PFSK-1 (cell line): ENCODE measurements around the gene IFI27.

Source experiments
- POLR2AphosphoS5 ChIP-seq: IDR thresholded peaks from 2 replicates; pipeline ENCODE4 v1.6.1; 2012; ENCODE audit warnings: low read depth, mild to moderate bottlenecking, control low read depth, low read length, moderate library complexity
- TAF1 ChIP-seq: IDR thresholded peaks from 2 replicates; pipeline ENCODE4 v1.6.1; 2012; ENCODE audit warnings: low read length, control low read depth, borderline replicate concordance; ENCODE audit not compliant: insufficient read depth

DNA sequence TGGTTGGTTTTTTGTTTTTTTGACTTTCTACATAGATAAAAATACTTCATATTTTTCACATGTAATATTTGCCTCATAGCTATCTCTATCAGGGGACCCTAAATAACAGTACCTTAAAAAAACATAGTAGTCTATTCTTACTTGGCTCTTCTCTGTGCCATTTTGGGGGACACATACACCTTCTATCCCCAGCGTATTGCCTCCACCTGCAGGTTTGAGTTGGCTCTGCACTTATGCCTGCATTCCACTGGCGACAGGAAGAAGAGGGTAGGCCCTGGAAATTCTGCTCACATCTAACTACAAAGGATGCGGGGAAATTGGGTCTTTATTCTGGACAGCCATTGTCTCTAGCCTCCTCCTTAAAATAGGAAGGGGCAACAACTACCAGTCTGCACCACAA, 32.7 kb downstream of the IFI27 start:
- TF ChIP-seq POLR2AphosphoS5, result no peak
- TF ChIP-seq TAF1, result no peak
